ENCODE data around the gene FAM222B.
"Not testable (repeated sequence)": the region's sequence is repeated elsewhere in the genome, so short reads cannot be mapped to it uniquely, and the experiment has no call there.

The FAM222B gene

GRCh38 chr17:28854457-28855335 is 12.1 kb upstream of the FAM222B start, which contains the start of gene ERAL1:
Gene ERAL1 (plus strand): TSS chr17:28855016. CDS start chr17:28855035, 19 bp downstream.
- Histone ChIP-seq H3K4me3 (ENCODE audit: low read depth, low read length) (peak within 1 kb of the TSS; percentile 91), H3K9me3 (ENCODE audit: severe bottlenecking) (no peaks in the 10 kb centered on the region), H3K36me3 (peaks cover 34% of the 10 kb centered on the region), H3K27me3 (ENCODE audit: insufficient read depth, low read depth, severe bottlenecking) (no peaks in the 10 kb centered on the region), H3K27ac (peak within 1 kb of the TSS; percentile 79)
- peak; percentile 87 for DNase-seq
- TF ChIP-seq, protein P1, sequence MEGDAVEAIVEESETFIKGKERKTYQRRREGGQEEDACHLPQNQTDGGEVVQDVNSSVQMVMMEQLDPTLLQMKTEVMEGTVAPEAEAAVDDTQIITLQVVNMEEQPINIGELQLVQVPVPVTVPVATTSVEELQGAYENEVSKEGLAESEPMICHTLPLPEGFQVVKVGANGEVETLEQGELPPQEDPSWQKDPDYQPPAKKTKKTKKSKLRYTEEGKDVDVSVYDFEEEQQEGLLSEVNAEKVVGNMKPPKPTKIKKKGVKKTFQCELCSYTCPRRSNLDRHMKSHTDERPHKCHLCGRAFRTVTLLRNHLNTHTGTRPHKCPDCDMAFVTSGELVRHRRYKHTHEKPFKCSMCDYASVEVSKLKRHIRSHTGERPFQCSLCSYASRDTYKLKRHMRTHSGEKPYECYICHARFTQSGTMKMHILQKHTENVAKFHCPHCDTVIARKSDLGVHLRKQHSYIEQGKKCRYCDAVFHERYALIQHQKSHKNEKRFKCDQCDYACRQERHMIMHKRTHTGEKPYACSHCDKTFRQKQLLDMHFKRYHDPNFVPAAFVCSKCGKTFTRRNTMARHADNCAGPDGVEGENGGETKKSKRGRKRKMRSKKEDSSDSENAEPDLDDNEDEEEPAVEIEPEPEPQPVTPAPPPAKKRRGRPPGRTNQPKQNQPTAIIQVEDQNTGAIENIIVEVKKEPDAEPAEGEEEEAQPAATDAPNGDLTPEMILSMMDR (IDR thresholded peaks at IDR 0.05; ENCODE audit: low read depth, low read length): no peak

- H3K27me3 ChIP-seq (ENCODE audit: insufficient read depth, low read depth, severe bottlenecking): no peaks in the 10 kb centered on the region
- H3K4me3 ChIP-seq (ENCODE audit: low read depth, low read length): no peak overlapping the region
- no peak overlapping the region for H3K27ac ChIP-seq
- TF ChIP-seq, protein P1 (IDR thresholded peaks at IDR 0.05; ENCODE audit: low read depth, low read length): no peak
- no peak for DNase-seq
- no peaks in the 10 kb centered on the region for H3K9me3 ChIP-seq (ENCODE audit: severe bottlenecking)
- peaks cover 24% of the 10 kb centered on the region for H3K36me3 ChIP-seq
Measured at GRCh38 chr17:28853295-28853694, 10.7 kb upstream of the FAM222B start.

- H3K27ac ChIP-seq: no peak overlapping the region
- DNase-seq: no peak
- no peaks in the 10 kb centered on the region for H3K9me3 ChIP-seq (ENCODE audit: severe bottlenecking)
- no peak overlapping the region for H3K4me3 ChIP-seq (ENCODE audit: low read depth, low read length)
- no peaks in the 10 kb centered on the region for H3K36me3 ChIP-seq
- H3K27me3 ChIP-seq (ENCODE audit: insufficient read depth, low read depth, severe bottlenecking): no peaks in the 10 kb centered on the region
- TF ChIP-seq, protein P1 (IDR thresholded peaks at IDR 0.05; ENCODE audit: low read depth, low read length): peak; percentile 29; the same call in 1 of the 2 replicates
Measured at GRCh38 chr17:28849281-28849680, 6.7 kb upstream of the FAM222B start.

GRCh38 chr17:28848667-28849066 is 6.1 kb upstream of the FAM222B start:
- not testable (repeated sequence) for H3K27ac ChIP-seq; H3K36me3 ChIP-seq; H3K9me3 ChIP-seq (ENCODE audit: severe bottlenecking); H3K4me3 ChIP-seq (ENCODE audit: low read depth, low read length); H3K27me3 ChIP-seq (ENCODE audit: insufficient read depth, low read depth, severe bottlenecking)
- TF ChIP-seq, protein P1 (IDR thresholded peaks at IDR 0.05; ENCODE audit: low read depth, low read length): peak; percentile 51
- DNase-seq: peak; percentile 58

GRCh38 chr17:28846699-28847098 is 4.1 kb upstream of the FAM222B start:
- not testable (repeated sequence) for H3K27ac ChIP-seq; H3K36me3 ChIP-seq; H3K4me3 ChIP-seq (ENCODE audit: low read depth, low read length); DNase-seq; H3K27me3 ChIP-seq (ENCODE audit: insufficient read depth, low read depth, severe bottlenecking); H3K9me3 ChIP-seq (ENCODE audit: severe bottlenecking)

DNA sequence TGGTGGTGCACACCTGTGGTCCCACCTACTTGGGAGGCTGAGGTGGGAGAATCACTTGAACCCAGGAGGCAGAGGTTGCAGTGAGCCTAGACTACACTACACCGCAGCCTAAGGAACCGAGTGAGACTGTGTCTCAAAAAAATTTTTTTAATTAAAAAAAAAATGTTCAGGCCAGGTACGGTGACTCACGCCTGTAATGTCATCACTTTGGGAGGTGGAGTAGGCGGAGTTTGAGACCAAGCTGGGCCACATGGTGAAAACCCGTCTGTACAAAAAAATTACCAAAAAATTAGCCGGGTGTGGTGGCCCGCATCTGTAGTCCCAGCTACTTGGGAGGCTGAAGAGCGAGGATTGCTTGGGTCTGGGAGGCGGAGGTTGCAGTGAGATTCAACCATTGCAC is 3.6 kb upstream of the FAM222B start:
- Histone ChIP-seq H3K27ac (no peak overlapping the region), H3K4me3 (ENCODE audit: low read depth, low read length) (no peak overlapping the region), H3K9me3 (ENCODE audit: severe bottlenecking) (no peaks in the 10 kb centered on the region), H3K27me3 (ENCODE audit: insufficient read depth, low read depth, severe bottlenecking) (no peaks in the 10 kb centered on the region), H3K36me3 (peaks cover 6% of the 10 kb centered on the region; the same call in 1 of the 2 replicates)
- no peak for DNase-seq
- TF ChIP-seq, protein P1 (IDR thresholded peaks at IDR 0.05; ENCODE audit: low read depth, low read length): no peak

Data from WERI-Rb-1 (cell line).